Kidney epithelial cell (primary cell): Measurements from ENCODE around the gene TMEM204. TPM values are rescaled to one million over a fixed set of nuclear protein-coding genes. Genes with fewer than 3 reads are reported as not detected.

Experiments used
- DNase-seq: peaks from one replicate; pipeline ENCODE4 v3.0.0-alpha.2; 2010; ENCODE audit warnings: low read depth
- H3K27me3 ChIP-seq: 2 replicates; pipeline ENCODE4 v1.6.0; 2011; ENCODE audit warnings: low read length; ENCODE audit not compliant: control insufficient read depth, insufficient read depth
- H3K36me3 ChIP-seq: 2 replicates; pipeline ENCODE4 v1.5.1; 2011; ENCODE audit warnings: low read length; ENCODE audit not compliant: control insufficient read depth, insufficient read depth
- H3K4me3 ChIP-seq: 2 replicates; pipeline ENCODE4 v1.5.1; 2011; ENCODE audit warnings: low read depth, mild to moderate bottlenecking, control low read depth, low read length
- CTCF ChIP-seq: IDR thresholded peaks from 2 replicates; pipeline ENCODE4 v1.5.1; 2011; ENCODE audit warnings: mild to moderate bottlenecking, moderate library complexity, low read length, control low read depth, inconsistent platforms; ENCODE audit not compliant: insufficient read depth, poor library complexity, severe bottlenecking
- total RNA-seq: library from RNA; depleted of rRNA; stranded (reverse); fragments of >200 nt; gene quantifications from 2 replicates; pipeline ENCODE4 v1.2.3, GENCODE V29; 2015

The TMEM204 gene
- total RNA-seq, 1 donor from 2014 or later: 4.0 TPM

DNA sequence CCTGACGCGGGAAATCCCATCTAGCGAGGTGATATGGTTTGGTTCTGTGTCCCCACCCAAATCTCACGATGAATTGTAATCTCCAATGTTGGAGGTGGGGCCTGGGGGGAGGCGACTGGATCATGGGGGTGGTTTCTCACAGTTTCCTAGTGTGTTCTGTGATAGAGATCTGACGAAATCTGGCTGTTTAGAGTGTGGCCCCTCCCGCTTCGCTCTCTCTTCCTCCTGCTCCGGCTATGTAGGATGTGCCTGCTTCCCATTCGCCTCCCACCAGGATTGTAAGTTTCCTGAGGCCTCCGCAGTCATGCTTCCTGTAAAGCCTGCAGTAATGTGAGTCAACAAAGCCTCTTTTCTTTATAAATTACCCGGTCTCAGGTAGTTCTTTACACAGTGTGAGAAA lies 46.8 kb downstream of the TMEM204 start:
- TF ChIP-seq CTCF: no peak
- DNase-seq: no peak
- Histone ChIP-seq H3K4me3 (no peak overlapping the region), H3K27me3 (no peaks in the 10 kb centered on the region), H3K36me3 (peaks cover 1% of the 10 kb centered on the region)

- no peaks in the 10 kb centered on the region for H3K27me3 ChIP-seq
- DNase-seq: no peak
- no peak overlapping the region for H3K4me3 ChIP-seq
- H3K36me3 ChIP-seq: peaks cover 1% of the 10 kb centered on the region
- TF ChIP-seq CTCF: no peak
Measured at GRCh38 chr16:1580956-1581355, 47.5 kb downstream of the TMEM204 start.

- no peak for DNase-seq
- H3K4me3 ChIP-seq: no peak overlapping the region
- no peak for TF ChIP-seq CTCF
- peaks cover 1% of the 10 kb centered on the region for H3K36me3 ChIP-seq
- no peaks in the 10 kb centered on the region for H3K27me3 ChIP-seq
Measured at GRCh38 chr16:1581804-1582203, 48.3 kb downstream of the TMEM204 start.

- Histone ChIP-seq H3K27me3 (no peaks in the 10 kb centered on the region), H3K36me3 (peaks cover 1% of the 10 kb centered on the region), H3K4me3 (no peak overlapping the region)
- TF ChIP-seq CTCF: no peak
- DNase-seq: no peak
Measured at GRCh38 chr16:1583180-1583579, 49.7 kb downstream of the TMEM204 start.

- no peak for DNase-seq
- no peak for TF ChIP-seq CTCF
- Histone ChIP-seq H3K4me3 (no peak overlapping the region), H3K36me3 (peaks cover 1% of the 10 kb centered on the region), H3K27me3 (no peaks in the 10 kb centered on the region)
Measured at GRCh38 chr16:1584926-1585484, 51.5 kb downstream of the TMEM204 start.

GRCh38 chr16:1590366-1590765 lies 56.9 kb downstream of the TMEM204 start:
- Histone ChIP-seq H3K27me3 (no peaks in the 10 kb centered on the region), H3K36me3 (no peaks in the 10 kb centered on the region), H3K4me3 (no peak overlapping the region)
- no peak for TF ChIP-seq CTCF
- no peak for DNase-seq
